ENCODE results near the gene GPAM. TPM values are rescaled to one million over a fixed set of nuclear protein-coding genes. Genes with fewer than 3 reads are reported as not detected.

The GPAM gene
- total RNA-seq, 1 donor from 2014 or later: 15.4 TPM

- no peak overlapping the region for H3K9ac ChIP-seq (ENCODE audit: low read length)
- no peaks in the 10 kb centered on the region for H3K27me3 ChIP-seq (ENCODE audit: insufficient read depth, low read length)
- peaks cover 4% of the 10 kb centered on the region for H3K4me1 Mint-ChIP-seq (ENCODE audit: low read depth, unreplicated experiment)
- no peaks in the 10 kb centered on the region for H3K4me1 ChIP-seq (ENCODE audit: insufficient read depth, low read length)
- FAIRE-seq (no peak), DNase-seq (ENCODE audit: low read depth) (no peak)
- no peaks in the 10 kb centered on the region for H4K20me1 ChIP-seq (ENCODE audit: insufficient read depth, low read length)
- H3K4me3 ChIP-seq (ENCODE audit: insufficient read depth, low read depth, low read length): no peak overlapping the region
- H3K36me3 Mint-ChIP-seq (ENCODE audit: low read depth, unreplicated experiment): peaks cover 2% of the 10 kb centered on the region
- H3K9me3 ChIP-seq (ENCODE audit: insufficient read depth, low read depth, low read length): no peaks in the 10 kb centered on the region
- no peaks in the 10 kb centered on the region for H3K9me3 Mint-ChIP-seq (ENCODE audit: unreplicated experiment)
- no peak overlapping the region for H3K27ac ChIP-seq (ENCODE audit: low read depth, low read length)
- H3K4me3 Mint-ChIP-seq (ENCODE audit: unreplicated experiment): no peak overlapping the region
- no peak overlapping the region for H2AFZ ChIP-seq (ENCODE audit: low read depth, low read length)
- TF ChIP-seq CTCF (IDR thresholded peaks at IDR 0.05; ENCODE audit: insufficient read depth, low read depth, low read length): no peak
- TF ChIP-seq EZH2 (IDR thresholded peaks at IDR 0.05; ENCODE audit: insufficient read depth, low read length): no peak
- H3K79me2 ChIP-seq (ENCODE audit: insufficient read depth, low read length): no peaks in the 10 kb centered on the region
- H3K27me3 Mint-ChIP-seq (ENCODE audit: low read depth, unreplicated experiment): no peaks in the 10 kb centered on the region
- H3K27ac Mint-ChIP-seq (ENCODE audit: unreplicated experiment): no peak overlapping the region
- peaks cover 23% of the 10 kb centered on the region for H3K36me3 ChIP-seq (ENCODE audit: insufficient read depth, low read length)
- no peak overlapping the region for H3K4me2 ChIP-seq (ENCODE audit: low read length)
Measured at GRCh38 chr10:112175409-112175808, 8.2 kb downstream of the GPAM start.

- Histone ChIP-seq H3K9ac (ENCODE audit: low read length) (no peak overlapping the region), H3K27ac (ENCODE audit: low read depth, low read length) (no peak overlapping the region), H3K4me2 (ENCODE audit: low read length) (no peak overlapping the region), H3K79me2 (ENCODE audit: insufficient read depth, low read length) (no peaks in the 10 kb centered on the region), H3K27me3 (ENCODE audit: insufficient read depth, low read length) (no peaks in the 10 kb centered on the region), H3K4me3 (ENCODE audit: insufficient read depth, low read depth, low read length) (no peak overlapping the region), H4K20me1 (ENCODE audit: insufficient read depth, low read length) (no peaks in the 10 kb centered on the region), H3K9me3 (ENCODE audit: insufficient read depth, low read depth, low read length) (no peaks in the 10 kb centered on the region), H3K4me1 (ENCODE audit: insufficient read depth, low read length) (no peaks in the 10 kb centered on the region), H3K36me3 (ENCODE audit: insufficient read depth, low read length) (peaks cover 11% of the 10 kb centered on the region), H2AFZ (ENCODE audit: low read depth, low read length) (no peak overlapping the region)
- Mint-ChIP-seq H3K27ac (ENCODE audit: unreplicated experiment) (no peak overlapping the region), H3K4me3 (ENCODE audit: unreplicated experiment) (no peak overlapping the region), H3K36me3 (ENCODE audit: low read depth, unreplicated experiment) (peaks cover 11% of the 10 kb centered on the region), H3K4me1 (ENCODE audit: low read depth, unreplicated experiment) (peaks cover 4% of the 10 kb centered on the region), H3K27me3 (ENCODE audit: low read depth, unreplicated experiment) (no peaks in the 10 kb centered on the region), H3K9me3 (ENCODE audit: unreplicated experiment) (no peaks in the 10 kb centered on the region)
- no peak for TF ChIP-seq CTCF (IDR thresholded peaks at IDR 0.05; ENCODE audit: insufficient read depth, low read depth, low read length)
- no peak for TF ChIP-seq EZH2 (IDR thresholded peaks at IDR 0.05; ENCODE audit: insufficient read depth, low read length)
- FAIRE-seq (no peak), DNase-seq (ENCODE audit: low read depth) (no peak)
Measured at GRCh38 chr10:112173206-112173605, 10.4 kb downstream of the GPAM start.

GRCh38 chr10:112168733-112169132 is 14.8 kb downstream of the GPAM start:
- Mint-ChIP-seq H3K4me1 (ENCODE audit: low read depth, unreplicated experiment) (no peaks in the 10 kb centered on the region), H3K36me3 (ENCODE audit: low read depth, unreplicated experiment) (peaks cover 11% of the 10 kb centered on the region), H3K27me3 (ENCODE audit: low read depth, unreplicated experiment) (no peaks in the 10 kb centered on the region), H3K27ac (ENCODE audit: unreplicated experiment) (no peak overlapping the region), H3K4me3 (ENCODE audit: unreplicated experiment) (no peak overlapping the region), H3K9me3 (ENCODE audit: unreplicated experiment) (no peaks in the 10 kb centered on the region)
- Histone ChIP-seq H3K4me2 (ENCODE audit: low read length) (no peak overlapping the region), H3K27ac (ENCODE audit: low read depth, low read length) (no peak overlapping the region), H3K79me2 (ENCODE audit: insufficient read depth, low read length) (no peaks in the 10 kb centered on the region), H3K4me1 (ENCODE audit: insufficient read depth, low read length) (no peaks in the 10 kb centered on the region), H3K4me3 (ENCODE audit: insufficient read depth, low read depth, low read length) (no peak overlapping the region), H4K20me1 (ENCODE audit: insufficient read depth, low read length) (no peaks in the 10 kb centered on the region), H3K36me3 (ENCODE audit: insufficient read depth, low read length) (peaks cover 24% of the 10 kb centered on the region), H3K27me3 (ENCODE audit: insufficient read depth, low read length) (no peaks in the 10 kb centered on the region), H2AFZ (ENCODE audit: low read depth, low read length) (no peak overlapping the region), H3K9me3 (ENCODE audit: insufficient read depth, low read depth, low read length) (no peaks in the 10 kb centered on the region), H3K9ac (ENCODE audit: low read length) (no peak overlapping the region)
- TF ChIP-seq CTCF (IDR thresholded peaks at IDR 0.05; ENCODE audit: insufficient read depth, low read depth, low read length): no peak
- no peak for TF ChIP-seq EZH2 (IDR thresholded peaks at IDR 0.05; ENCODE audit: insufficient read depth, low read length)
- DNase-seq (ENCODE audit: low read depth) (no peak), FAIRE-seq (no peak)

All from astrocyte (in vitro differentiated cells and primary cell).